ENCODE measurements around the gene ECT2. TPM values are rescaled to one million over a fixed set of nuclear protein-coding genes. Genes with fewer than 3 reads are reported as not detected.

ECT2 gene
- total and polyA plus RNA-seq, 2 of the 8 experiments (the other 6 are each of a cell fraction or from before 2014, with no cell fraction given): 19.5 to 88.7 TPM

GRCh38 chr3:172704001-172704400, 46.5 kb upstream of the ECT2 start (continued):
- no peak for TF ChIP-seq KDM4A (IDR thresholded peaks at IDR 0.05; ENCODE audit: low read depth, low read length, severe bottlenecking)
- TF ChIP-seq SIN3A (conservative IDR thresholded peaks at IDR 0.05 in 1 of 2, IDR thresholded peaks at IDR 0.05 in 1 of 2; ENCODE audit: low read depth in 1 of 2, low read length in 2 of 2): no peak
